ENCODE measurements around the gene FIBP.

Gene FIBP

GRCh38 chr11:65887723-65888162 is 528 bp downstream of the FIBP start:
- DNase-seq = no peak

GRCh38 chr11:65886826-65887722 is 1.2 kb downstream of the FIBP start:
- DNase-seq = no peak

- no peak for DNase-seq
Measured at GRCh38 chr11:65885808-65886536, 2.3 kb downstream of the FIBP start.

GRCh38 chr11:65885231-65885630 is 3.0 kb downstream of the FIBP start:
- no peak for DNase-seq

- DNase-seq = peak; percentile 86
Measured at GRCh38 chr11:65884716-65885092, 3.6 kb downstream of the FIBP start.

- no peak for DNase-seq
Measured at GRCh38 chr11:65883786-65884715, 4.2 kb downstream of the FIBP start.

GRCh38 chr11:65883058-65883761 is 5.1 kb downstream of the FIBP start:
- no peak for DNase-seq

GRCh38 chr11:65882120-65883057 is 5.9 kb downstream of the FIBP start:
- no peak for DNase-seq

- DNase-seq = no peak
Measured at GRCh38 chr11:65880844-65881421, 7.3 kb downstream of the FIBP start.

- no peak for DNase-seq
Measured at GRCh38 chr11:65880027-65880426, 8.2 kb downstream of the FIBP start.

- no peak for DNase-seq
Measured at GRCh38 chr11:65879617-65880016, 8.7 kb downstream of the FIBP start, which contains the start of gene CTSW. Gene CTSW (plus strand): TSS chr11:65879837. CDS start chr11:65879855, 18 bp downstream.

GRCh38 chr11:65873318-65874156 is 14.7 kb downstream of the FIBP start:
- peak; percentile 98 for DNase-seq

GRCh38 chr11:65872586-65873317 is 15.5 kb downstream of the FIBP start, which contains the start of gene EFEMP2:
Gene EFEMP2 (minus strand): TSS chr11:65872800. CDS start chr11:65872354, 446 bp downstream.
- DNase-seq = peak; percentile 62

GRCh38 chr11:65871811-65872548 is 16.3 kb downstream of the FIBP start:
- peak; percentile 48 for DNase-seq

GRCh38 chr11:65870706-65871681 is 17.3 kb downstream of the FIBP start:
- DNase-seq = no peak

GRCh38 chr11:65870307-65870658 is 18.0 kb downstream of the FIBP start:
- DNase-seq = no peak
